ENCODE results near the gene OPN3.

GRCh38 chr1:241627453-241628259 is 12.5 kb downstream of the OPN3 start:
- TF ChIP-seq POLR2A (IDR thresholded peaks at IDR 0.05; ENCODE audit: low read depth, low read length) (no peak), POLR2AphosphoS5 (IDR thresholded peaks at IDR 0.05; ENCODE audit: low read depth, low read length) (no peak)

Data from GM12891 (cell line).